HT-29 (cell line): ENCODE measurements around the gene MRPS35. TPM values are rescaled to one million over a fixed set of nuclear protein-coding genes. Genes with fewer than 3 reads are reported as not detected.
A peak's percentile ranks its signal among the peaks of the same experiment; 100 is the strongest.
"Not testable (repeated sequence)": the region's sequence is repeated elsewhere in the genome, so short reads cannot be mapped to it uniquely, and the experiment has no call there.

ENCODE experiments used
- DNase-seq: peaks from one replicate; pipeline ENCODE4 v3.0.0-alpha.2; 2015; ENCODE audit warnings: low spot score
- total RNA-seq: library from RNA; depleted of rRNA; stranded (reverse); fragments of >200 nt; shearing (Covaris generic); gene quantifications from 2 replicates; pipeline ENCODE4 v1.2.3, GENCODE V29; 2014

Gene MRPS35
- total RNA-seq, 1 experiment from 2014 or later = 61.5 TPM

GRCh38 chr12:27709212-27709931, 1.3 kb upstream of the MRPS35 start:
- DNase-seq = no peak

GRCh38 chr12:27709932-27710591, 570 bp upstream of the MRPS35 start:
- DNase-seq = peak; percentile 81

DNA sequence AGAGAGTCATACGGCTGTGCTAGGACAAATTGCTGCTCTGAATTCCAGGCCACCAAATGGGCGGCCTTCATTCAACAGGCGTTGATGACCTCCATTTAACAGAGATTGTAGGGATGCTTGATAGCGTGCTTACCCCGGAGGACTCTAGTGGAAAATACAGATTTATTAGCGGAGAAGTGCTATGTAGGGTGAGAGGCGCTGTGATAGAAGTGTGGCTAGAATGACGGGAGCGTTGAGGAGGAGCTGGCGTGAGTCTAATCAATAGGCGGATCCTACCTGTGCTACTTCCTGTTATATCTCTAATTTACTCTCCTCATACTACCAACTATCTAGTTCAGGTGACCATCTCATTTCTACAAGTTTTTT, 668 bp downstream of the MRPS35 start:
- peak; percentile 85 for DNase-seq

GRCh38 chr12:27711967-27712366, 1.3 kb downstream of the MRPS35 start:
- DNase-seq = no peak

- no peak for DNase-seq
Measured at GRCh38 chr12:27723212-27723611, 12.6 kb downstream of the MRPS35 start.

GRCh38 chr12:27730097-27730588, 19.5 kb downstream of the MRPS35 start:
- no peak for DNase-seq

DNA sequence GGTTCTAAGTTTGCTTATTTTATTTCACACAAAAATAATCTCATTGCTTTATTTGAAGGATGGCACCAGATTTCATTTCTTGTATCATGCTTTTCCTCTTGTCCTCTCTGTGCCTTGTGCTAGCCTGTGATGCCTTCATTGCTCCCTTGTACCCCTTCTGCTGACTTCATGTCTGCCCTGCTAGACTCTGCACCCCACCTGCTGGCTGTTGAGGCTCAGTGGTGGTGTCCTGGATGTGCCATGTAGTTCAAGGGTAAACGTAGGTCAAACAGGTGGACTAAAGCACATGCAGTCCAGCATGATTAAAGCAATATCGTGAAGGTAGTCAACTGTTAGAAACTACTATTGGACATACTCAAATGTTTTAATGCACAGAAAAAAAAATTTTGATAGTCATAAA, 21.6 kb downstream of the MRPS35 start:
- peak; percentile 26 for DNase-seq

DNA sequence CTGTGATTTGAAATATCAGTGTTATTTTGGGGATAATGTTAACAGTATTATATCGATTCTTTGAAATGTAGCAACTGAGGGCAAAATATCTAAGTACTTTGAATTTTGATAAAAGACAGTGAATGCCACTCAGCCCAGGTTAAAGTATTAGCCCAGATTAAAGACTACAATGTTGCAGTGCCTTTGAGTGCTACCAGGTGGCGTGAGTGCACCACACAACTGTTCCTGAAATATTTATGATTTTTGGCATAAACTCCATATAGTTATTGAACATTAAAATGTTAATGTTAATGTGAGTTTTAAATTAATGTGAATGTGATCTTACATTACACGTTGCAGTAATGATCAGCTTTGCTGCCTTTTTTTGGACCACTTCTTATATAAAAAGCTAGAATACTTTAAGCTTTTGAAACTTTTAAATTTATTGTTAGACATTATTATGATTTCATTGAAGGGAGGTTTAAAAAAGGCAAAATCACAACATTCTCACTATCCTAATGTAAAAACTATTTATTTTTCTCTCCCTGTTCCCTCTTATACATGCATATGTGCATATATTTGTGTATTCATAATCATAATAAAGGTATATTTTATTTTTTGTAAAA, 22.5 kb downstream of the MRPS35 start:
- peak; percentile 63 for DNase-seq

DNA sequence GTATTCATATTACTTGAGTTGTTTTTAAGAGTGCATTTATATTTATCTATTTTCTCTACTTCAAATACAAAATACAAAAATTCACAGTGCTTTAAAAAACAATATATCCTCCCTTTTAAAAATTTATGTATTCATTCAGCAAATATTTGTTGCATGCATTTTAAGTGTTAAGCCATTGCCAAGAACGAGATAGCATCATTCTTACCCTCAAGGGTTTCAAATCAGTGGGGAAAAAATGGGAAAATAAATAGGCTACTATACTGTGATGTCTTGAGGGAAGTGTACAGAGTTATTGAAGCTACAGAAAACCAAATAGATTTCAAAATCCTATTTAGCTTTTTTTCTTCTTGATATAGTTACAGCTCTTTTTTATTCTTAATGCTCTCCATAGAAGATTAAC, 23.2 kb downstream of the MRPS35 start:
- DNase-seq = no peak

DNA sequence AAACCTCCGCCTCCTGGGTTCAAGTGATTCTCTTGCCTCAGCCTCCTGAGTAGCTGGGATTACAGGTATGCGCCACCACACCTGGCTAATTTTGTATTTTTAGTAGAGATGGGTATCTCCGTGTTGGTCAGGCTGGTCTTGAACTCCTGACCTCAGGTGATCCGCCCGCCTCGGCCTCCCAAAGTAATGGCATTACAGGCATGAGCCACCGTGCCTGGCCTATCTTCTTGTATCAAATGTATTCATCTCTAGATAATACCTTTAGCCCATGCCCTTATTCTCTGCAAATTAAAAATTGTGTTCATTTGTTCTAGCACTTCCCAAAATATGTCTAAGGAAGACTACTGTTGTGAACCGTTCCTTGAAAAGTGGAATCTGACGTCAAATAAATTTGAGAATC, 23.7 kb downstream of the MRPS35 start:
- not testable (repeated sequence) for DNase-seq

- no peak for DNase-seq
Measured at GRCh38 chr12:27743601-27744000, 33.0 kb downstream of the MRPS35 start.

- DNase-seq = not testable (repeated sequence)
Measured at GRCh38 chr12:27745734-27746133, 35.1 kb downstream of the MRPS35 start.

GRCh38 chr12:27747111-27747820, 36.6 kb downstream of the MRPS35 start:
- no peak for DNase-seq

GRCh38 chr12:27751386-27752047, 40.9 kb downstream of the MRPS35 start:
- DNase-seq = peak; percentile 61

DNA sequence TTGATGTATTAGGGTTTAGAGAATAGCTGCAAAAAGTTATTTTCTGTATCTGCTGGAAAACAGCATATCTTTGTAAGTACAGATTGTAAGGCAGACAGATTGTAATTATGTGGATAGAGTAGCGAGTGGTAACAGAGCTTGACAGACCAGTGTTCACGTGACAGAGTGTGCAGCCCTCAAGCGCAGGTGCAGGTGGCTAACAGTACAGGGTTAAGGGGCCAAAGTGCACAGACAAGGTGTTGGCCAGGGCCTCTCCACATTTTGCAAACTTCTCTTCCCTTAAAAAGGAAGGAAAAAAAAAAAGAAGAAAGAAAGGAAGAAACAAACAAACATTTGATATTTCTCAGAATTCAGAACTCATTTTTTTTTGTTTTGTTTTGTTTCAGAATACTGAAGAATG, 44.2 kb downstream of the MRPS35 start:
- DNase-seq = no peak

DNA sequence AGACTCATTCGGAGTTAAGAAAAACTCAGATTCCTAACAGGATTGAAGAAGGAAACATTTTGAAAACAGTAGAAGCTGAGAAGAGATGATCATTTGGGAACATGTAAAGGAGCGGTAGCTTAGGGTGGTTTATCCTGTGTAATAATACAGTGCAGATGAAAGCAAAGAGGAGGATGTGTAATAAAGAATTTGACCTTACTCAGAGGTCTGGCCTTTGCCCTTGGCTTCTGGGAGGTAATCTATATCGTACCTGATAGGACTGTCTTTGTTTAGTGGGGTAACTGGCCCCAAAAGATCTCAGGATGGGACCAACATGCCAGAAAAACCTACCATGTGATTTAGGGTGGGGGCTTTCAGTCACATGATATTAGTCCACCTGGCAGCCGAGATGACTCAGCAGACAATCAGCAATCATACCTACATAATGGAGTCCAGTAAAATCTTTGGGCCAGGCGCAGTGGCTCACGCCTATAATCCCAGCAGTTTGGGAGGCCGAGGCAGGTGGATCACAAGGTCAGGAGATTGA, 46.1 kb downstream of the MRPS35 start:
- DNase-seq = no peak

DNA sequence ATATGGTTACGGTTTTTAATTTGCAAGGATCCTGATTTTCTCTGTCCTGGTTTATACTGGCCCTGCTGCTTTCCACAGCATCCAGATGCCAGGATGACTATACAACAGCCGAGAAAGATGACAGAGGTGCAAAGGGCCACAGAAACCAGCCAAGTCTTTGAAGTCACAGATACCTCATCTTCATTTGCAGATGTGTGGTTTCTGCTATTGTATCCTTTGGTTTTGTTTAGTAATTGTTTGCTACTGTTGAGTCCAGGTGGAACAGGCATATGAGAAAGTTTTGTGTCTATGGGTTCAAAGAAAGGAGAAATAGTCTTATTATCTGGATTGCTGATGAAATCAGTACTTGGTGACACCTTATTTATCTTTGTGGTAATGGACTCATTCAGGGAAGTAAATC, 52.1 kb downstream of the MRPS35 start:
- no peak for DNase-seq

DNA sequence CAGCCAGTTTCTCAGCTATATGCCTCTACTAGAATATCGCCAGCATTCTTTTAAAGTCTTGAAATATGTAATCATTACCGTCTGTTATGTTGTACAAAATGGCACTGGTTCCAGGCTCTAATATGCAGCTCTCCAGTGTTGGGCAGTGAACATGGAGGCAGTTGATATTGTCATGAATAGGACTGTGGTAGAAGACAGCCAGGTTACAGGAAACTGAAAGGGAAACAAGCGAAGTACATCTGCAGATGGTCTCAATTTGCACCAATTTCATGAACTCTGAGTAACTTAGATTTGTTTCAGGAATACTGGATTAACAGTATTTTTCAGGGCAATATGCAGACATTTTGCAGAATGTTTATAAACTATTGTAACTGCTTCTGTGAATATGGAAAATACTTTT, 56.0 kb downstream of the MRPS35 start:
- no peak for DNase-seq

- DNase-seq = no peak
Measured at GRCh38 chr12:27769142-27769673, 58.6 kb downstream of the MRPS35 start.

DNA sequence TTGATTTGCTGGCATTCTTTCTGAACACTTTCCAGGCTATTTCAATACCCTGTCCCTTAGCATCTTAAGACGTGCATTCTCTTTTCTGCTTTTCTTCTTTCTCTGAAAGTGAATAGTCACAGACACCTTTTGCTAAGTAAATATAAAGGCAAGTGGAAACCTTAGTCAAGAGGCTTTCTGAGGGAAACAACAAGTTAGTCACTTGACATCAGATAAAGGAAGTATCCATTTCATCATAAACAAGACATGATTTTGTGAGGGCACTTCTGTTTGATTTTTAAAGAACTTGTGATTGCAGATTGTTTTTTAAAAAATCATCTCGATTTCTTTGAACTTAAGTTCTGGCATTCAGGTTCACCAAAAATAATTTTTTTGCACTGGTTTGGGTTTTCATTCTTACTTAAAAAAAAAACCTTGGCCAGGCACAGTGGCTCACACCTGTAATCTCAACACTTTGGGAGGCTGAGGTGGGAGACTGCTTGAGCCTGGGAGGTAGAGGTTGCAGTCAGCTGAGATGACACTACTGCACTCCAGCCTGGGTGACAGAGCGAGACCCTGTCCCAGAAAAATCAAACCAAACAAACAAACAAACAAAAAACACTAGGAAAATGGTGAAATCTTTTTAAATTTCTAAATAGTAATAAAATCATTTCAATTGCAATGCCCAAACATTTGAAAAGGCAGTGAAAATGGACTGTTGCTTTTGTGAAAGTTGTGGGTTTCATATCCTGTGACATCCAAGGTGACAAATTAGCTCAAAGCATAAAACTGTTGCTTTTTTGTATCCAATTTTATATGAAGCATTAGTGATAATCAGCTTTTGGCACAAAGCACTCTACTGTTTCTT, 61.1 kb downstream of the MRPS35 start:
- DNase-seq = no peak
